ENCODE data around the gene LDLRAD3.

Gene LDLRAD3

DNA sequence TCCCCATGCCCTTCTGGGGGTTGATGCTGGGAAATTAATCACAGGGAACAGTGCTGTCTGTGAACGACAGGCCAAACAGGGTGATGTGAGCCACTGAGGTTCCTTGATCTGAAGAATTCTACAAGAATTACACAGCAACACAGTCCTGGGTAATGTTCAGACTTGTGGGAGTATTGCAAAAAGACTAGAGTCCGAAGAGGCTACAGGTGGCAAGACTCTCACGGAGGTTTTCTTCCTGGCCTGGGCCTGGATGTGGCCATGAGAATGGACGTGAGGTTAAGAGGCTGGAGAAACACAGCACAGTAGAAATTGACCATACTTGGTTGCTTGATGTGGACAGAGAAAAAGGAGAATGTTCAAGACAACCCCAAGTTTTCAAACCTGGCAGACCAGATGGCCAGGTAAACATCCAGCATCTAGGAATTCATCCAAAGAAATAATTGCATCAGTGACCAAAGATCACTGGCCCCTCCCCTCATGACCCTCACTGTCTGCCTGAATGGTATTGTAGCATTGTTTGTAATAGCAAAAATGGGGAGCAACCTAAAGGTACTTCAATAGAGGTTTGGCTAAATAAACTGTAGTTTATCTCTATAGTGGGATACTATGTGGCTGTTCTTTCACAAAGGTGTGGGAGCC is 274.5 kb downstream of the LDLRAD3 start:
- no peak for DNase-seq

GRCh38 chr11:36219996-36220395 is 276.1 kb downstream of the LDLRAD3 start:
- DNase-seq = no peak

- no peak for DNase-seq
Observed at GRCh38 chr11:36222831-36223635, 279.2 kb downstream of the LDLRAD3 start.

- DNase-seq = no peak
Observed at GRCh38 chr11:36224209-36224882, 280.5 kb downstream of the LDLRAD3 start.

DNA sequence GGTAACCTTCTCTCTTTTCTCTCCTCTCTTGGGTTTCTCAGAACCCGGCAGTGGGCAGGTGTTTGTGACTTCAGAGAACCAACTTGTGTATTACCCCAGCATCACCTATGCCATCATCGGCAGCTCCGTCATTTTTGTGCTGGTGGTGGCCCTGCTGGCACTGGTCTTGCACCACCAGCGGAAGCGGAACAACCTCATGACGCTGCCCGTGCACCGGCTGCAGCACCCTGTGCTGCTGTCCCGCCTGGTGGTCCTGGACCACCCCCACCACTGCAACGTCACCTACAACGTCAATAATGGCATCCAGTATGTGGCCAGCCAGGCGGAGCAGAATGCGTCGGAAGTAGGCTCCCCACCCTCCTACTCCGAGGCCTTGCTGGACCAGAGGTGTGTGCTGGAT is 283.2 kb downstream of the LDLRAD3 start:
- no peak for DNase-seq

GRCh38 chr11:36228689-36229088 is 284.8 kb downstream of the LDLRAD3 start:
- no peak for DNase-seq

DNA sequence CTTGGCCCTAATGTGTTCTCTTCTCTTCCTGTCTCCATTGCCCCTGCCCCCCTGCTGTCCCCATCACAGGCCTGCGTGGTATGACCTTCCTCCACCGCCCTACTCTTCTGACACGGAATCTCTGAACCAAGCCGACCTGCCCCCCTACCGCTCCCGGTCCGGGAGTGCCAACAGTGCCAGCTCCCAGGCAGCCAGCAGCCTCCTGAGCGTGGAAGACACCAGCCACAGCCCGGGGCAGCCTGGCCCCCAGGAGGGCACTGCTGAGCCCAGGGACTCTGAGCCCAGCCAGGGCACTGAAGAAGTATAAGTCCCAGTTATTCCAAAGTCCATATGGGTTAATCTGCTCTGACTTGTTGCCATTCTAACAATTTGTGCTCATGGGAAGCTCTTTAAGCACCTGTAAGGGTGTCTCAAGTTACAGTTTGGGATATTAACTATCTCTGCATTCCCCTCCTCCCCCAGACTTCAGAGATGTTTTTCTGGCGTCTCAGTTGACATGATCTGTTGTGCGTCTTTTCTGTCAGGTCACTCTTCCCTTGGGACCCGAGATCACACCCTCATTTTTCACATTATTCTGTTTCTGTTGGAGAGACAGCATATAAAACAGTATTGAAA is 285.3 kb downstream of the LDLRAD3 start:
- no peak for DNase-seq

DNA sequence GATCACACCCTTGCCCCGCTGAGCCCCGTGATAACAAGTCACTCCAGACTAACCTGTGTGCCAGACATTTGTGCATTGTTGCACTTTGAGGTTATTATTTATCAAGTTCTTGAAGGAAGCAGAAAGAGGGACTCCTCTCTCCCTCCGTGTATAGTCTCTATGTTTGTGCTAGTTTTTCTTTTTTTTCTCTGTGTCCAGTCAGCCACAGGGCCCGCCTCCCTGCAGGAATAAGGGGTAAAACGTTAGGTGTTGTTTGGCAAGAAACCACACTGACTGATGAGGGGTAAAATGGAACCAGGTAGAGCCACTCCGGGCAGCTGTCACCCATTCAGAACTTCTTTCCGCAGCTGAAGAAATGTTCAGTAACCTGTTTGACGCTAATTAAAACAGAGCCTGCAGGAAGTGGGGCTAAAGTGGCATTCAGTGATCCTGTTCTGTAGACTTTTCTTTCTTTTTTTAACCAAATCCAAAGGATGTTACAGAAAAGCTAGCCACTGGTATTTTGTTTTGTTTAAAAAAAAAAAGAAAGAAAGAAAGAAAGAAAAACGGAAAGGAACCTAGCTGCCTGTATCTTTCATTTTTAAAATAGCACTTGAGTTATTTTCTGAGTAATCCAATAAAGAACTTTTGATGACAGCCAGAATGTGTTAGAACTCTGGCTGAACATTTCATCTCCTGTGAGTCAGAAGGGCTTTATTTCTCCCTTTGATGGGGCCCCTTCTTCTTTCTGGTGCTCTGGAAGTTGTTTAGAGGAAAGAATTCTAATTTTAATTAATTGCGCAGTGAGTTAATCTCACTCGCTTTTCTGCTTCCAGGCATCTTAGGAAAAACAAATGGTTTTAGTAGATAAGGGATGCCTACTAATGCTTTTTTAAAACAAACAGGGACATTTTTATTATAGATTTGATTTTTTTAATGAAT is 287.2 kb downstream of the LDLRAD3 start:
- DNase-seq = no peak

DNA sequence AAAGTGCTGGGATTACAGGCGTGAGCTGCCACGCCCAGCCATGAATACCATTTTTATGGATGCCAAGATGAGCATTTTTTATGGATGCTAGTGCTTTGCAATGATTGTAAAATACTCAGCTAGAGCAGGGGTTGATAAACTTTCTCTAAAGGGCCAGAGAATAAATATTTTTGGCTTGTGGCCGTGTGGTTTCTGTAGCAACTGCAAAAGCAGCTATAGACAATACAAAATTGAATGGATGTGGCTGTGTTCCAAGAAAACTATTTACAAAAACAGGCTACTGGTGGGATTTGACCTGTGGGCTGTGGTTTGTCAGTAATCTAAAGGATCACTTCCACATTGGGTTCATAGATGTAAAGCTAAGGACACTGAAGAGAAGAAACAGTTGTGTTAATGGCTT is 289.3 kb downstream of the LDLRAD3 start:
- DNase-seq = no peak

- no peak for DNase-seq
Observed at GRCh38 chr11:36234825-36235224, 291.0 kb downstream of the LDLRAD3 start.

DNA sequence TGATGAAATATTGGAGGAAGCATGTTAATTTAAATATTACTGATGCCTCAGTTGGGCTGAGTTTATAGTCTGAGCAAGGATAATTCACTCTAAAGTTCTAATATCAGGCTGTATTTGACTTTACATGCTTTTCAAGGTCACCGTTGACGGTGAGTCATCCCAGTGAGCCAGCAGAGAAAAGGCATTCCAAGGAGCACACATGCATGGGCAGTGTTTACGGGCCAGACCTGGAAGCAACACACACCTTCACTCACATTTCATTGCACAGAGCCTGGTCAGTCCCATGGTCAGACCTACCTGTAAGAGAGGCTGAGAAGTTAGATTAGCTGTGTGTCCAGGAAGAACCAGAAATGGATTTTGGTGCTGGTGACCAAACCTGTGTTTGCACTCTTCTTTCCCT is 291.9 kb downstream of the LDLRAD3 start:
- DNase-seq = no peak

DNA sequence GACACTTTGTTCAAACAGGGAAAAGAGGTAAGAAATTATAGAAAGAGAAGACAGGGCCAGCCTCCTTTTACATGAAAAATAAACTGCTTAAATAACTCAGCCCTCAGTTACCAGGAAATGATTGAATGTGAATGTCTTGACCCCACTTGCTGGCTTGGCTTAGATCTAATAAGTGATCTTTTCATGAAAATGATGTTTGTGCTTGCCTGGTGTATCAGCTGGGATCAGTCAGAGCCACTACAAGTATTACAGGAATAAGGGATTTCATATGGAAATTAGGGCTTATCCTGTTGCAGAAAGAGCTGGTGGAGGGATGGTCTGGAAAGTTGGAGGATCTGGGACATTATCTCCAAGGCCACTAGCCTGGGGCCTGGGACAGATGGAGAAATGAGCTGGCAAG is 293.5 kb downstream of the LDLRAD3 start:
- no peak for DNase-seq

- DNase-seq = no peak
Observed at GRCh38 chr11:36238036-36238631, 294.3 kb downstream of the LDLRAD3 start.

DNA sequence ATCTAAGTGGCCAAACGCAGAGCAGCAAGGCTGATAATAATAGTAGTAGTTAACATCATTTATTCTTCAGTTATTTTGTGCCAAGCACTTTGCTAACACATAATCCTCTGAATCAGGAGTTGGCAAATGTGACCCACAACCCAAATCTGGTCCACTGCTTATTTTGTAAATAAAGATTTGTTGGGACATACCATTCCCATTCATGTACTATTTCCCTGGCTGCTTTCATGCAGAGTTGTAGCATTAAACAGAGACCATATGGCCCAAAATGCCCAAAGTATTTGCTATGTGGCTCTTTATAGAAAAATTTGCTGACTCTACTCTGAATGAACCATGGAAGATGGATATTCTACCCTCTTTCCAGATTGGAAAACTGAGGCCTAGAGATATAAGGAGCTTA is 295.0 kb downstream of the LDLRAD3 start:
- DNase-seq = no peak

- no peak for DNase-seq
Observed at GRCh38 chr11:36239636-36240035, 295.8 kb downstream of the LDLRAD3 start.

- no peak for DNase-seq
Observed at GRCh38 chr11:36240173-36240572, 296.3 kb downstream of the LDLRAD3 start.

DNA sequence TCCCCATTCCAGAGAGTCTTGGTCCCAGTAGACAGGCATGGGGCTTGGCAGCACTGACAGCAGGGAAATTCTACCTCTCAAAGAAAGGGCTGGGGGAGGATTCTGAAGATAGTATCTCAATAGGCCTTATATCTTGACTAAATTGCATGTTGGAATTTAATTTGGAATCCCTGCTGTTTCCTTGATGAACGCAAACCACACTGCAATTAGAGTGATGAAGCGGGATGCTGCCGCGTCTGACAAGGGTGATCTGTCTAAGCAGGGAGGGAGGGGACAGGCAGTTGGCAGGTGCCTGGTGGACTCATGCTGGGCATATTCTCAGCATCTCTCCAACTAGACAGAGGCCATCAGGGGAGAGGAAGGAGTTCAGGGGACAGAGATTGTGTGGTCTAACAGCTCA is 296.9 kb downstream of the LDLRAD3 start:
- DNase-seq = no peak

- DNase-seq = no peak
Observed at GRCh38 chr11:36241497-36241896, 297.6 kb downstream of the LDLRAD3 start.

GRCh38 chr11:36243641-36244040 is 299.8 kb downstream of the LDLRAD3 start:
- DNase-seq = no peak

DNA sequence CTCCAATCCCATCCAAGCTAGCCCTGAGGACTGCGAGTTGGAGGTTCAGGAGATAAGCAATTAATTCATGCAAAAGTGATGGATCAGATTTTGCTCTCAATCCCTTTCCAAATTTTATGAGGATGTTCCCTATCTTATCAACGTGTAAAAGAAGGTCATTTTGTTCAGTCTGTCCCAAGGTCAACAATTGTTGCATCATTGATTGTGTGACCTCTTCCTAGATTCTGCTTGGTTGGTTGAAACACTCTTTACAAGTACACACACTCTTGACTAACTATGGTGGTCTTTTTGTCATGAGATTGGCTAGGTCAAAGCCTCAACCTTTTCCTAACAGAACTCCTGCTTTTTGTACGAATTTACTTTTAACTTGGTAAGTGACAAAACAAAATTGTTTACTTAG is 303.6 kb downstream of the LDLRAD3 start:
- no peak for DNase-seq

DNA sequence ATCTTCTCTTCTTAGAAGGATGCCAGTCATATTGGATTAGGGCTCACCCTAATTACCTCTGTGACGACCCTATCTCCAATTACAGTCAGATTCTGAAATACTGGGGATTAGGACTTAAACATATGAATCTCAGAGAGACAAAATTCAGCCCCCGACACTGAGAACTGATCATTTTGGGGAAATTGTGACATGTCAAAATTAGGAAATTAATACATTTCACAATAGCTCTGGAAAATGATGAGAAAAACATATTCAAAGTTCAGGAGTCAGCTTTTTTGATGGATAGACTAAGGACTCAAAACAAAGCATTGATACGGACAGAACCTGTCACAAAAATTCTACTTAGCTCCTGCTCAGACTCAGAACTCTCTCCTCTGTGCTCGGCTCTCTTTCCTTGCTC is 304.6 kb downstream of the LDLRAD3 start:
- no peak for DNase-seq

- DNase-seq = no peak
Observed at GRCh38 chr11:36249246-36249645, 305.4 kb downstream of the LDLRAD3 start.

Data from DMS153 (cell line).